ENCODE results near the gene TEKTIP1. TPM values are rescaled to one million over a fixed set of nuclear protein-coding genes. Genes with fewer than 3 reads are reported as not detected.

The TEKTIP1 gene
- total RNA-seq, 1 experiment from 2014 or later: 1.3 TPM

DNA sequence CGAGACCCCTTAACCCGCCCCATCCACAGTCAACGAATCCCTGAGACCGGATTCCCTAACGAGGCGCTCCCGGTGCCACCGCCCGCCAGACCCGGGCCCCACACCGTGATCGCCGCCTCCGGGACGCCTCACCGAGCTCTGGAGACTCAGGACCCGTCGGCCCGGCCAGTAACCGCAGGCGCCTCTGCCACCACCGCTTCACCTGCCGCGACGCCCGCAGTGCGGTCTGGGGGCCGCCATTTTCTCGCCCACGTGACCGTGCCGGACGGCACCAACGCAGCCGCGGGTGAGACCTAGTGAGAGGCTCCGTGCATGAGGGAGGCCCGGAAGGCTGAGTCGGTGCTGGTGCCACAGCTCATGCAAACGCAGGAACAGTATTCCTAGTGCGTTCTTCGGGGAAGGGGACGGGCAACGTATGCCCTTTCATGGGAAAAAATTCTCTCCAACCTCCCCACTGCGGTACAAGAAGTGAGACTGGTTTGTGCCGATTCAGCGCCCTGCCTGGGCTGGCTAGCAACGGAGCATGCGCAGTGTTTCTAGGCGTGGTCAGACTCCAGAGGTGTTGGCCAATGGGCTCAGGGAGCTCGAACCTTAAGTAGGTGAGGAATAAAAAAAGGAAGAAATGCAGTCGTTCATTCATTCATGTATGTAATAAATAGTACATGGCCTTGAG, 38.4 kb upstream of the TEKTIP1 start, which contains the start of gene DOHH:
Gene DOHH (minus strand): TSS at position 246 of the 673 bp plus-strand sequence. CDS start 3,860 bp downstream, outside the sequence.
- H3K27ac Mint-ChIP-seq: peak within 1 kb of the TSS; percentile 99

More for the DNA sequence above, 38.4 kb upstream of the TEKTIP1 start, which contains the start of gene DOHH:
- Histone ChIP-seq H2AK5ac (ENCODE audit: insufficient read length, low read length) (no peak within 1 kb of the TSS), H3K23me2 (ENCODE audit: insufficient read length, low read depth, low read length, poor library complexity, severe bottlenecking) (peaks cover 6% of the 10 kb centered on the region), H4K8ac (replicated peaks; ENCODE audit: insufficient read length, low read depth, low read length) (peak within 1 kb of the TSS; percentile 88), H3K23ac (ENCODE audit: insufficient read length, low read depth, low read length) (no peak within 1 kb of the TSS), H3K14ac (ENCODE audit: insufficient read depth, low read length) (peak within 1 kb of the TSS; percentile 97), H3K9me3 (ENCODE audit: control insufficient read depth, low read depth, low read length) (no peaks in the 10 kb centered on the region), H2BK15ac (ENCODE audit: low read depth, low read length) (no peak within 1 kb of the TSS), H3K79me1 (ENCODE audit: insufficient read depth, low read depth, low read length, poor library complexity, severe bottlenecking) (no peaks in the 10 kb centered on the region), H2BK5ac (ENCODE audit: insufficient read length, low read length) (peak within 1 kb of the TSS; percentile 96), H3K79me2 (ENCODE audit: insufficient read depth, low read length) (peaks cover 10% of the 10 kb centered on the region), H4K91ac (ENCODE audit: insufficient read length, low read depth, low read length) (no peak within 1 kb of the TSS), H3K9ac (ENCODE audit: extremely low read depth, insufficient read length, low read length) (peak within 1 kb of the TSS; percentile 96), H3K4me2 (ENCODE audit: insufficient read depth, insufficient read length, low read length) (peak within 1 kb of the TSS; percentile 95), H2AFZ (ENCODE audit: low read length) (no peak within 1 kb of the TSS), H3K18ac (ENCODE audit: insufficient read length, low read depth, low read length) (peak within 1 kb of the TSS; percentile 97), H2BK20ac (ENCODE audit: low read depth, low read length, poor library complexity, severe bottlenecking) (no peak within 1 kb of the TSS), H3K27me3 (ENCODE audit: insufficient read depth, low read length) (no peaks in the 10 kb centered on the region), H3K56ac (ENCODE audit: insufficient read length, low read depth, low read length) (peak within 1 kb of the TSS; percentile 67), H2BK120ac (ENCODE audit: low read depth, low read length, poor library complexity, severe bottlenecking) (no peak within 1 kb of the TSS), H3T11ph (ENCODE audit: low read length) (no peak within 1 kb of the TSS), H2BK12ac (ENCODE audit: insufficient read length, low read depth, low read length) (peak within 1 kb of the TSS; percentile 84), H3K4me1 (ENCODE audit: insufficient read depth, low read length) (no peaks in the 10 kb centered on the region), H3K27ac (ENCODE audit: insufficient read length, low read depth, low read length) (peak within 1 kb of the TSS; percentile 52), H4K5ac (ENCODE audit: insufficient read length, low read depth, low read length) (peak within 1 kb of the TSS; percentile 89), H3K4ac (ENCODE audit: low read depth, low read length) (no peak within 1 kb of the TSS), H4K20me1 (ENCODE audit: control insufficient read depth, insufficient read depth, insufficient read length) (no peaks in the 10 kb centered on the region)
- H3K4me3 Mint-ChIP-seq: peak within 1 kb of the TSS; percentile 91 to 95
- DNase-seq: peak; percentile 97
- peaks cover 12 to 24% (median 22%) of the 10 kb centered on the region in 3 experiments; a peak in 6 of 7 replicates for H3K36me3 Mint-ChIP-seq (ENCODE audit: insufficient read depth in 1 of 3, low read depth in 3 of 3)
- peaks cover 12 to 19% of the 10 kb centered on the region in 2 experiments for H3K4me1 Mint-ChIP-seq
- H3K27me3 Mint-ChIP-seq (ENCODE audit: low read depth): no peaks in the 10 kb centered on the region
- TF ChIP-seq, protein P1, sequence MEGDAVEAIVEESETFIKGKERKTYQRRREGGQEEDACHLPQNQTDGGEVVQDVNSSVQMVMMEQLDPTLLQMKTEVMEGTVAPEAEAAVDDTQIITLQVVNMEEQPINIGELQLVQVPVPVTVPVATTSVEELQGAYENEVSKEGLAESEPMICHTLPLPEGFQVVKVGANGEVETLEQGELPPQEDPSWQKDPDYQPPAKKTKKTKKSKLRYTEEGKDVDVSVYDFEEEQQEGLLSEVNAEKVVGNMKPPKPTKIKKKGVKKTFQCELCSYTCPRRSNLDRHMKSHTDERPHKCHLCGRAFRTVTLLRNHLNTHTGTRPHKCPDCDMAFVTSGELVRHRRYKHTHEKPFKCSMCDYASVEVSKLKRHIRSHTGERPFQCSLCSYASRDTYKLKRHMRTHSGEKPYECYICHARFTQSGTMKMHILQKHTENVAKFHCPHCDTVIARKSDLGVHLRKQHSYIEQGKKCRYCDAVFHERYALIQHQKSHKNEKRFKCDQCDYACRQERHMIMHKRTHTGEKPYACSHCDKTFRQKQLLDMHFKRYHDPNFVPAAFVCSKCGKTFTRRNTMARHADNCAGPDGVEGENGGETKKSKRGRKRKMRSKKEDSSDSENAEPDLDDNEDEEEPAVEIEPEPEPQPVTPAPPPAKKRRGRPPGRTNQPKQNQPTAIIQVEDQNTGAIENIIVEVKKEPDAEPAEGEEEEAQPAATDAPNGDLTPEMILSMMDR (conservative IDR thresholded peaks at IDR 0.05): no peak
- no peaks in the 10 kb centered on the region; a peak in 1 of 5 replicates for H3K9me3 Mint-ChIP-seq
- WGBS (ENCODE audit: extremely low coverage, insufficient read length, low lambda C conversion rate): no CpG with 5 or more reads among the region's 52 CpGs
